LHCN-M2 (cell line): ENCODE results near the gene ARMH1. TPM values are rescaled to one million over a fixed set of nuclear protein-coding genes. Genes with fewer than 3 reads are reported as not detected.
"Not testable (repeated sequence)": the region's sequence is repeated elsewhere in the genome, so short reads cannot be mapped to it uniquely, and the experiment has no call there.

ENCODE experiments used
- DNase-seq: peaks from one replicate; pipeline ENCODE4 v3.0.0-alpha.2; 2012; ENCODE audit warnings: low read depth
- total RNA-seq: library from RNA; depleted of rRNA; stranded (reverse); fragments of >200 nt; gene quantifications from 2 replicates; pipeline ENCODE4 v1.2.3, GENCODE V29; 2014

ARMH1 gene
- total RNA-seq, 1 experiment from 2014 or later = not detected

DNA sequence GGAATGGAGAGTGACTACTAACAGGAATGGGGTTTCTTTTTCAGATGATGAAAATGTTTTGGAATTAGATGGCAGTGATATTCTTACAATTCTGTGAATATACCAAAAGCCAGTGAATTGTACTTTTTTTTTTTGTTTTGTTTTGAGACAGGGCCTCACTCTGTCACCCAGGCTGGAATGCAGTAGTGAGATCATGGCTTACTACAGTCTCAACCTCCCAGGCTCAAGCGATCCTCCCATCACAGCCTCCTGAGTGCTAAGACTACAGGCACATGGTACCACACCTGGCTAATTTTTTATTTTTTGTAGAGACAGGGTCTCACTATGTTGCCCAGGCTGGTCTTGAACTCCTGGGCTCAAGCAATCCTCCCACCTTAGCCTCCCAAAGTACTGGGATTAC is 7.8 kb upstream of the ARMH1 start:
- not testable (repeated sequence) for DNase-seq

DNA sequence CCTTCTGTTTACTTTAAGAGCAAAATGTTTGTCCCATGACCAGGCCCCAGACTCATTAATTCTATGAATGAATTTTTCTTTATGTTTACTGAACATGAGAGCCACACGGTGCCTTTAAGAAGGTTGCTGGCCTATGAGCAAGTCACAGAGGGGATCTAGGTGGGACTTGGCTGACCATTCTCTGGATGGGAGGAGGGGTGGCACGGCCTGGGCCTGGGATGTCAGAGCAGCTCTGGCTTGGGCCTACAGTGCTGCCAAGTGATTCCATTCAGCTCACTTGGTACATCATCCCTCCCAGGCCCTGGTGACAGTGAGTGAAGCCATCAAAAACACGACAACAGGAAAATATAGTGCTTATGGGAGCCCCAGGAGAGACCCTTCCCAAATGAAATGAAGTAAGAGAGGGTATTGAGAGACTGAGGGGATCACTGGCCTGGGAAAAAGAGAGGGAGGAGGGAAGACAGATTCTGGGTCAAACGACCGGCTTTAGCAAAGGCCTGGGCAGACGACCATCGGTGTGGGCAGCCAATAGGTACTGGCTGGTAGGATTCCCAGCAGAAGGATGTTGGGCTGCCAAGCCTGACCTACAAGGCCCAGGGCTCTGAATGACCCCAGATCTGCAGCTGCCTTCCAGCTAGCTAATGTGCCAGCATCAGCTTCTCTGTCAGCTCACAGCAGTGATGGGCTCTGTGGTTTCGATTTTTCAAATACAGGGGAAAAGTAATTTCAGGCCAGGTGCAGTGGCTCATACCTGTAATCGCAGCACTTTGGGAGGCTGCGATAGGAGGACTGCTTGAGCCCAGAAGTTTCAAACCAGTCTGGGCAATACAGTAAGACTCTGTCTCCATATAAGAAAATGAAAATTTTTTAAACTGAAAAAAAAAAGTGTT is 3.5 kb upstream of the ARMH1 start:
- no peak for DNase-seq

DNA sequence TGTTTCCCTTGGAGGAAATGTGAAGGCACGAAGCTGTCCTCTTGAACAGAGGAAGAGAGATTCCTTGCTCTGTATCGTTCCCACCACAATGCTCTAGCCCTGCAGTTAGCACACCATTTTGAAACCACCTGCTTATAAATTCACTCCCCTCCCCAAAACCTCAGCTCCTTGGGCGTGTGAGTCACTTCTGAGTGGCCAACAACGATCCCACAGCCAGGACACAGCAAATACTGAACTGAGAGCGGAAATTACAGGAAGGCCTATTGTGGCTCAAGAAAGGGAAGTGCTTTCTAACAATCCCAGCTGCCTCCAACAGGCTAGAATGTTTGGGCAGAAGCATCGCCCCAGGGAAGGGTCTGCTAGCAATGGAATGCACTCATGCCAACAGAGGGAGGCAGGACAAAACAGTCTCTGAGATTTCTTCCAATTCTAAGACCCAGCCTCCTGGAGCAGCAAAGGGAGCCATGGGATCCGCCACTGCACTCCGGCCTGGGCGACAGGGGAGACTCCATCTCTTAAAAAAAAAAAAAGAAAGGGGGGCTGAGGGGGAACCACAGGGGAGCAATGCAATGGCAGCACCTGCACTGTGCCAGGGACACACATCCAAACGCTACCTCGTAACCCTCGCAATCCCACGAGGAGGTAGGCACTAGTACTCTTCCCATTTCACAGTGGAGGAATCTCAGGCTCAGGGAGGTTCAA is 2.1 kb upstream of the ARMH1 start:
- DNase-seq = peak; percentile 93

DNA sequence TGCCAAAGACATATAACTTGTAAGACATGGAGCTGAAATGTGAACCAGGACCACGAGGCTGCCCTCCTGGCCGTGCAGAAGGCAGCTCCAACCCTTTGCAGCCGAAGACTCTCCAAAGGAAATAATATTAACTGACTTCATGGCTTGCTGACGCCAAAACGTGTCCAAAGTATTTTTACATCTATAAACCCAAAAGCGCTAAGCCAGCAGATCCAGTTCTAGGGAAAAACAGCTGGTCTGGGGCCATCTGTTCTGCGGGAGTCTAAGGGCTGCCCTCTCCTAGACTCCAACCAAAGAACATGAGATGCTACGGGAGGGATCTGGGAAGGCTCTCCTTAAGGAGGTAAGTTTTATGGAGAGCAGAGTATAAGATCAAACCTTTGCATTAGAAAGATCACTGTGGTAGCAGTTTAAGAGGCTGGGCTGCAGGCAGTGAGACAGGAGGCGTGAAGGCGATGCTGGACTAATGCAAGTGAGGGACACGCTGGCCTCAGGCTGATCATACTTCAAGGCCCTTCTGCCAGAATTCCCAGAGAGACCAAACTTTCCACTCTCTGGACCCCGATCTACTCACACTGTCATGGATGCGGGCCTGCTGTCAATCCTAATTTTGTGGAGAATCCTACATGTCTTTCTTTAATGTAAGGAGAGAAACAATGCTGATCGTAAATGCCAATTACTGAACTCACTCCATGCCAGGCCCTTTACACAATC is 1.4 kb upstream of the ARMH1 start:
- DNase-seq = peak; percentile 19

DNA sequence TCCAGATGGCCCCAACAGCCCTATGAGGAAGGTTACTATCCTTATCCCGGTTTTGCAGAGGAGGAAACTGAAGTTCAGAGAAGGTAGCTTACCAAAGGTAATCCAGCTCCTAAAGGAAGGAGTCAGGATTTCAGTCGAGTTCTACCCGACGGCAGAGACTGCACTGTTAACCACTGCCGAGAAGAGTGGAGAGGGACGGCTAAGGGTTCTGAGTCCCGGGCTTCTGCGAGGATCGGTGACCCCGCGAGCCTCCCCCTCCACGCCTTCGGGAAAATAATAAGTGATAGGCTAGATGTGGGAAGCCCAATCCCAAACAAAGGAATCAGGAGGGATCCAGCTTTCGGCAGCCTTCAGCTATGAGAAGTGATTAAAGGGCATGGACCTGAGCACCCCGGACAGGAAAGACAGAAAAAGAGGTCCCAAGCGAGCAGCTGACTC is 820 bp upstream of the ARMH1 start:
- DNase-seq = no peak

DNA sequence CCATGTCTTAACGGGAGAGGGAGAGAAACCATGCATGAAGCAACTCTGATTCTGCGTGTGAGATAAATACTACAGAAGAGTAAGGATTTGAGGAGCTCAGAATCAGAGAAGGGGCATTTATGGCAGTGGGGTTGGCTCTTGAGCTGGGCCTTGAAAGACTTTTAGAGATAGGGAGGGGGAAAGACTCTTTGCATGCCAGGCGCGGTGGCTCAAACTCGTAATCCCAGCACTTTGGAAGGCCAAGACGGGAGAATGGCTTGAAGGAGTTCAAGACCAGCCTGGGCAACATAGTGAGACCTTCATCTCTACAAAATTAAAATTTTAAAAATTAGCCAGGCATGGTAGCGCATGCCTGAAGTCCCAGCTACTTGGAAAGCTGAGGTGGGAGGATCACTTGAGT is 672 bp downstream of the ARMH1 start:
- no peak for DNase-seq

DNA sequence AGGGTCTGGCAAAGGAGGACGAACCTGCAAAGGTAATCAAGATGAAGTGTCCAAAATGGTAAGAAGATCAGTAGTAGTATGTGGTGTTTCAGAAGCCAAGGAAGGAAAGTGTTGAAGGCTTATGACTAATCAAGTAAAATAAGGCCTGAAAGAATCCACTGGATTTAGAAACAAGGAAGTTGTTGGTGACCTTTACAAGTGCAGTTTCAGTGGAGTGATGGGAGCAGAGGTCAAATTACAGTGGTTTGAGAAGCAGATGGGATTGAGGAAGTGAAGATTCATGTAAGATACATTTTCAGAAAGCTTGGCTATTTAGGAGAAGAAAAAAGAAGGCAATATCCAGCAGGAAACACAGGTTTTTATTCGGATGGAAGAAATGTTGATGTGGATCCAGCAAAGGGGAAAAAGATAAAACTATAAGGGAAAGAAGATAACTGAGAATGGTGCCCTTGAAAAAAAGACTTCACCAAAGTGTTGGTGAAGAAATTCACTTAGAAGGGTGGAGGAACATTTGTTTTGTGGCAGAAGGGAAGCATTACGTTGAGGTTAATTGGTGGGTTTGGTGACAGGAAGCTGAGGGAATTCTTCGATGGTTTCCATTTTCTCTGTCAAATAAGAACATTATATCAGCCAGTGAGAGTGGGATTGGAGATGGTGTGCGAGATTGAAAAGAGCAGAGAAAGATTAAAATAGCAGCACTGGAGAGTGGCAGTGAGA is 2.1 kb downstream of the ARMH1 start:
- DNase-seq = peak; percentile 84

DNA sequence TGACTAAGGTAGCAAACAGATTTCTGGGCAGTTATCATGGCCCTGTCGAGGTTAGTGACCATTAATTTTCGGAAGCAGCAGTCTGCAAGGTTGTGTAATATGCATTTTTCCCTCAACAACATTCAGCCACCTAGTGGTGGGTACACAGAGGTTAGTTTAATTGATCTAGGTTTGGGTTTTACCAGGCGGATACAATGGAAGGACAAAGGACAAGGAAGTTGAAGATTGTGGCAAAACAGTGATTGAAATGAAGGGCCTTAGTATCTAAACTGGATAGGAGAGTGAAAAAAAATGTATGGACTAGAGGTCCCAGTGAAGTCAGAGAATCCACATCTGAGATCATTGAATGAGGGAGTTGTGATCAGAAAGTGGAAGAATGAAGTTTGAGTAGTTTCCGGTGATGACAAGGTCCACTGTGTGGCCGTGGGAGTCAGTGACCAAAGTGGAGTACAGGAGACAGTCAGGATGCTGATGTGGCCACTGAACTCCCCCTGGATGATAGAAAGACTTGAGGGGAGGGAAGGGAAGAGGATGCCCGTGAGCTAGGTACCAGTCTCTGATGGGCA is 2.8 kb downstream of the ARMH1 start:
- DNase-seq = peak; percentile 79

DNA sequence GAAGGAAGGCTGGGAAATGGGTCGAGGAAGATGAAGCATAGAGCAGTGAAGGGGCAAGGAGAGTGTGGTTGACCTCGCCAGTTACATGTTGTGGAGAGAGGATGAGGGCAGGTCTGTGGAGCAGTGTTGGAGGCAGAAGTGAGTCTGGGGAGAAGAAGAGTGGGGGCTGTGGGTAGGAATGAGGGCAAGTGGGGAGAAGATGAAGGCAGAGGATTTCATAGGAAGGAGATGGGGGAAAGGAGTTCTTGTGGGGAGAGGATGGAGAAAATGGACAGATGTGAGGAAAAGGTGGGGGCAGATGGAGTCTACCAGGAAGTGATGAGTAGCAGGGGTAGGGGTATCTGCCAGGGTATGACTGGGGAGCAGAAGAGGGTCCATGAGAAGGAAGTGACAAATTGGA is 3.6 kb downstream of the ARMH1 start:
- no peak for DNase-seq

DNA sequence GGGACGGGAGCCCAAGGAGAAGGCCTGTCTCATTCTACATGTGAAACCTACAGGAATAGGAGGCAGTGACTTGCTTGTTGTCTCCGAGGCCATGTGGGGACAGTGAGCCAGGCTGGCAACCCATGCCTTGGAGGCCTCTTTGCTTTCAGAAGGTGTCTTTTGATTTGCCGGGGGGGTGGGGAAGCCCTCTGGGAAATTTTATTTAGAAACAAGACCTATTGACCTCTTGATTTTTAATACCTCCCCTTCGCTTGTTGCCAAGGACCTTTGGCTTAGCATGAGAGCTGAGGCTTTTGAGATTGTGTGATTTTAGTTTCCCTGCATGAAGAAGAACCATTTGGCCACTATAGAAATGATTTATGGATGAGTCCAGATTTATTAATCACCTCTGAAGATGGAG is 4.1 kb downstream of the ARMH1 start:
- DNase-seq = no peak

DNA sequence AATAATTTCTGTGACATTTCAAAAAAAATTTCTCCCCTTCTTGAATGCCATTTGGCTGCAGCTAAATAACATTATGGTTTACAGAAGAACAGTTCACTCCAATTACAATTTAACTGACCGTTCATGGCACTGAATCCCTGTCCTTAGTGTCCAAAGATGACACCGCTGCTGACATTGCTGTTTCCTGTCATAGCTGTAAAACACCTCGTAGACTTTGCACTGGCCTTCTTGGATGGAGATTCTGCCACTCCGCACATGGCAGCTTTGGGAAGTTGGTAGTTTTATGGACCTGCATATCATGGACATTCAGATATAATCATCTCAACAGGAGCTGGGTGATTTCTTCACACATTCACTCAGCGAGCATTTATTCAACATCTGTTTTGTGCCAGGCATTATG is 5.0 kb downstream of the ARMH1 start:
- no peak for DNase-seq

DNA sequence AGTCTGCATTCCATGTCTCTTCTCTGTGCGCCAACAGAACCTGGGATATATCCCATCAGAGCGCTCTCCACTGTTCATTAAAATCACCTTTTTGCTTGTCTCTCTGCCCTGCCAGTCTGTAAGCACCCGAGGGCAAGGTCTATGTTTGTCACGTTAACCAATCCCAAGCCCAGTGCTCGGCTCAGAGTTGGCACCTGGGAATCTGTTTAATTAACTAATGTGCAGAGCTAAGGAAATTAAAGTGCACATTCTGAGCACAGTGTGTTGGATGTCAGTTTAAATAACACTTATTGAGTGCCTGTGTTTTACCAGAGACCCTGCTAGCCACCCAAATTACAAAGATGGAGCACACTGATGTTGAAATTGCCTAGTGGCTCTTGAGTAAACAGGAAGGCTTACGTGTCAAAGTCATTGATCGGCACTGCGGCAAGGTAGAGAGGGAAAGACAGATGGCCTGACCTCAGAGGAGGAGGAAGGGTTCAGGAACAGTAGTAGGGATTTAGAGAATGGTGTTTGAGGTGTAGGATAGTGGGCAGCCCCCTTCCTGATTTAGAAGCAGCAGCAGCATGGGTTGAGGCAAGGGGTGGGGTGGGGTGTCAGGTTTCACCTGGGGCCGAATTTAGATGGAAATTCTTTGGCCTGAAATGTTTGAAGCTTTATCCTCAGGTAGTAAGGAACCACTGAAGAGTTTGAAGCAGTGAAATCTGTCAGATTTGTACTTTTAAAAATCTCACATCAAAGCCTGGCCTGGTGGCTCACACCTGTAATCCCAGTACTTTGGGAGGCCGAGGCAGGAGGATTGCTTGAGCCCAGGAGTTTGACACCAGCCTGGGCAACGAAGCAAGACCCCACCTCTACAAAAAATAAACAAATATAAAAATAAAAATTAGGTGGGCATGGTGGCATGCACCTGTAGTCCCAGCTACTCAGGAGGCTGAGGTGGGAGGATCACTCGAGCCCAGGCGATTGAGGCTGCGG is 7.7 kb downstream of the ARMH1 start:
- no peak for DNase-seq

DNA sequence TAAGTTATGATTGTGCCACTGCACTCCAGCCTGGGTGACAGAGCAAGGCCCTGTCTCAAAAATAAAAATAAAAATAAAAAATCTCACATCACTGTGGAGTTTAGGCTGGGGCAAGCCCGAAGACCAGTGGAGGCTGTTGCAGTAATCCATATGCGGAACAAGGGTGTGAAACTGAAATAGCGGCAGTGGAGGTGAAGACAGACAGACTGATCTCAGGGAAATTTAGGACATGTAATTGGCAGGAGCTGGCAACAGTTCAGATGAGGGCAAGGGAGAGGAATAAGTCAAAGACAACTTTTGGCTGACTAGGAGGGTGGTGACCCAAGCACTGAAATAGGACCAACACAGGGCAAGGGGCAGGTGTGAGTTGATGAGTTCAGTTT is 8.4 kb downstream of the ARMH1 start:
- no peak for DNase-seq

DNA sequence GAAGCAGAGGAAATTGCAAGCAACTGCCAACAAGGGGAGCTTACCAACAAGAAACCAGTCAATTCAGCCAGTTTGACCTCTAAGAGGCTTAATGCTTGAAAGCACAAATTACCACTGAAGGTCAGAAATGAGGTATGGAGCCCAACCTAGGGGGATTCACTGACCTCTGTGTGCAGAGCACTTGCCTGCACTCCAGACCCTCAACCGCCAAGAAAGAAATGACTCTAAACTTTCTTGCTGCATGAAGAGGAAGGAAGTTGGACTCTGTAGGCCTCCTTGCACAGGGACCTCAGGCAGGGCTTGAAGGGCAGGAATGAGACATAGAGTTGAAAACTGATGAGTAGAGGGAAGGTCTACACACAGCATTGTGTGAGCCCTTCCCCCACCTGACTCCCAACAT is 10.0 kb downstream of the ARMH1 start:
- DNase-seq = no peak

DNA sequence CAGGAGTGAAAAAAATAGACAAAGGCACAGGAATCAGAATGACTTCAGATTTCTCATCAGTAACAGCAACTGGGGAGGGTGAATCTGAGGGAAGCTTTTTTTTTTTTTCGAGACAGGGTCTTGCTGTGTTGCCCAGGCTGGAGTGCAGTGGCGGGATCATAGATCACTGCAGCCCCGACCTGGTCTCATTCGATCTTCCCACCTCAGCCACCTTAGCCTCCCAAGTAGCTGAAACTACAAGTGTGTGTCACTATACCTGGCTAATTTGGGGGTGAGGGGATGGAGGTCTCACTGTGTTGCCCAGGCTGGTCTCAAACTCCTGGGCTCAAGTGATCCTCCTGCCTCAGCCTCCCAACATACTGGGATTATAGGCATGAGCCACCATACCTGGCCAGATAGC is 10.7 kb downstream of the ARMH1 start:
- no peak for DNase-seq

DNA sequence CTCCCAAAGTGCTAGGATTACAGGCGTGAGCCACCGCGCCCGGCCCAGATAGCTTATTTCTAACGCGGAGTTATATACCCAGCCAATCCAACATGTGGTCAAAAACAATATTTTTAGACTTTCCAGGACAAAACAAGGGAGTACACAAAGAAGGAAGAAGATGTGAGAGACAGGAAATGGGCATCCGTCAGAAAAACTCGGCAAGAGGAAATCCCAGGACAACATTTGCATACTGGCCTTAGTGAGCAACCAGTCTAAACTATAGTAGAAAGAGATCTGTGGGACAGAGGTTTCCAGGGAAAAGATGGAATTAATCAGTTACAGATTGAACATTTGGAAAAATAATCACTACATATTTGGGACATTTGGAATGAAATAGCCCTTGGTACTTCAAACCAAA is 11.4 kb downstream of the ARMH1 start:
- no peak for DNase-seq

DNA sequence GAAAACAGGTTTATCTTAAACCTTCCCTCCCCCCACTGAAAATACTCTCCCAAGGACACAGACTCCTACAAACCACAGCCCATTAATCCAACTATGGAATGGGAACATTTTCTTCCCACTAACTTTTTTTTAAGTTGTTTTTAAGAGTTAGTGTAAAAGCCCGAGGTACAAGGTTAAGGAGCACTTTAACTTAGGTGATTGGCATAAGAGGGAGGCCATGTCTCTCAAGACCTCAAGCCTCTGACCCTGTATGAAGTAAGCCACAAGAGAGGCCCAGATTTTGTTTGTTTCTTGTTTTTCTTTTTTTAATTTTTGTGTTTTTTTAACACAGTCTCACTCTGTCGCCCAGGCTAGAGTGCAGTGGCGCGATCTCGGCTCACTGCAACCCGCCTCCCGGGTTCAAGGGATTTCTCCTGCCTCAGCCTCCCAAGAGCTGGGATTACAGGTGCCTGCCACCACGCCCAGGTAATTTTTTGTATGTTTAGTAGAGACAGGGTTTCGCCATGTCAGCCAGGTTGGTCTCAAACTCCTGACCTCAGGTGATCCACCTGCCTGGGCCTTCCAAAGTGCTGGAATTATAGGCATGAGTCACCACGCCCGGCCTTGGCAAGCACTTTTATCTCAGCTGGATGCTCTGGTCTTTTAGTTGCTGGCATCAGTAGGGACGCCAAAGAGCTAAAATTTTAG is 14.4 kb downstream of the ARMH1 start:
- DNase-seq = no peak

DNA sequence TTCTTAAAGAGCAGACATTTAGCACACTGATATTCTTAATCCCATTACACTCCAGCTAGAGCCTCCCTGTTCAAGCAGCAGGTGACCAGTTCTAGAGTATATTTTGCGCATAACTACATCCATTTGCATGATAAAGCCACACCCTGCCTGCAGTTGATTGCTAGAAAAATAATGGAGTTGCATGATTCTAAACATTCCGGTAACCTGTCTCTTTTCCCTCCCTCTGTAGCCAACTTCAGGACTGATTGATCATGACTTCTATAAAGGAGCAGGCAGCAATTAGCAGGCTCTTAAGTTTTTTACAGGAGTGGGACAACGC is 14.9 kb downstream of the ARMH1 start:
- no peak for DNase-seq

DNA sequence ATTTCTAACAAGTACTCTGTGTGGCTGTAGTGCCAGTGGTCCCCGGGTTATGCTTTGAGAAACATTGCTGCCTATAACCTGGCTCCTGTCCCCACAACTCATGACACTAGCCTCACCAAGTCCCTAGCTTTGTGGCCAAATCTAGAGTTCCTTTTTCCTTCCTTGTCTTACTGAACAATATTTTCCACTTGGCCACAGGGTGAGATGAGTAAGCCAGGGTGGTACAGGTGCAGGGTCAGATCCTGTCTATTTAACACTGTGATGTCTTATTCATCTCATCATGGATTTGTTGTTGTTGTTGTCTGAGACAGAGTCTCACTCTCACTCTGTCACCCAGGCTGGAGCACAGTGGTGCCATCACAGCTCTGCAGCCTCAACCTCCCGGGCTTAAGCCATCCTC is 18.6 kb downstream of the ARMH1 start:
- DNase-seq = no peak

DNA sequence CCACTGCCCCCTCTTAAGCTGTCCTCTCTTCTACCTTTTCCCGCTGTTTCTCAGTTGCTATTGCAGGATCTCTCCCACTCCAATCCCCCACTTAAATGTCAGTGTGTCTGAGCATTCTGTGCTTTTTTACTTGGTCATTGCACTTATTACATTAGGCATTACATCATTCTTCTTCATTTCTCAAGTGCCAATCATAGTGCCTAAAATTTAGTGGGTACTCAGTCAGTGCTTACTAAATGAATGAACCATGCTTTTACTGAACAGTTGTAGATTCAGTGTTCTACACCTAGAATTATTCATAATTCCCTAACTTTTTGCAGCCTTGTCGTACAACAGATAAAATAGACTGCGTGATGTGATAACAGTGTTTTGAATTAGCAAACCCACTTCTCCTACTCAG is 19.4 kb downstream of the ARMH1 start:
- DNase-seq = no peak
